ENCODE measurements around the gene CCDC171.

CCDC171 gene

GRCh38 chr9:16001856-16002255 lies 449.0 kb downstream of the CCDC171 start:
- no peak for DNase-seq (ENCODE audit: low spot score)

GRCh38 chr9:16002816-16003215 lies 450.0 kb downstream of the CCDC171 start:
- DNase-seq (ENCODE audit: low spot score), result no peak

DNA sequence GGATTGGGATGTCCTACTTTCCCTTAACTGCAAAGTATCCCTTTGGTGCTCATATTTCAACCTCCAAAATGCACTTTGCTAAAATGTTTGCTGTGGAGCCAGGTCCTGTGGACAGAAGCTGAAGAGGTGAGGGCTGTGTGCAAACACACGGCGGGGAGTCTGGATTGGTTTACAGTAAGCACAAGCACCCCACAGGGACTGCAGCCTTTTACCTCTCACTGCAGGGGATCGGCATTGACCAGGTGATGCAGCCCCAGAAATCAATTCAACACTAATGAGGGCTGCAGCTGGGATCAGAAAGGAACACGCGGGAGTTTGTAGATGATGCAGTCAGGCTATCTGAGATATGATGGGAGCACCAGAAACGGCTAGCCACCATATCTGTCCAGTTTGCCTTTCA lies 450.9 kb downstream of the CCDC171 start:
- DNase-seq (ENCODE audit: low spot score), result no peak

DNA sequence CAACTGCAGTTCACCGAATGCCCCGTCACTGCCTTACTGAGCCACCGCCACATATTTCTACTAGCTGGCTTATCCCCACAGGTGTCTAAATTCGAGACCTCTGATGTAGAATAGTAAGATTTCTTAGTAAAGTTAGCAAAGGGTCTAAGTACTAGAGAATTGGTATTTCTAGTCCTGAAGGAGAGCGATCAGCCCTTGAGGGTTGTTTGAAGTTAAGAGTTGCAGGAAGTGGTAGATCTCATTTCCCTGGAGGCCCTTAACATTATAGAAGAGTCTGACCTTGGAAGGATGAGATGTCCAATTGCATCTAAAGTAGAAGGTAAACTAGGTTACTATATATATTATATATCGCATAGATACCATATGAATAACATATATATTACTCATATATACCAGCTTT lies 451.8 kb downstream of the CCDC171 start:
- DNase-seq (ENCODE audit: low spot score), result no peak

- no peak for DNase-seq (ENCODE audit: low spot score)
Measured at GRCh38 chr9:16010221-16010620, 457.4 kb downstream of the CCDC171 start.

GRCh38 chr9:16012621-16013020 lies 459.8 kb downstream of the CCDC171 start:
- no peak for DNase-seq (ENCODE audit: low spot score)

- DNase-seq (ENCODE audit: low spot score), result no peak
Measured at GRCh38 chr9:16013366-16013765, 460.5 kb downstream of the CCDC171 start.

DNA sequence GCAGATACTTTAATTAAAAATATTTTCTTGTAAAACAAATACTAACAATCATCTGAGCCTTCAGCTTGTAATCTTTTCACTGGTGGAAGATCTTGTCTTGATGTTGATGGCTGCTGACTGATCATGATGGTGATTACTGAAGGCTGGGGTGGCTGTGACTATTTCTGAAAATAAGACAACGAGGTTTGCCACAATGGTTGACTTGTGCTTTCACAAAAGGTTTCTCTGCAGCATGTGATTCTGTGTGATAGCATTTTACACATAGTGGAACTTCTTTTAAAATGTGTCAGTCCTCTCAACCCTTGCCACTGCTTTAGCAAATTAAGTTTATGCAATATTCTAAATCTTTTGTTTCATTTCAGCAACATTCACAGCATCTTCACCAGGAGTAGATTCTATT lies 461.0 kb downstream of the CCDC171 start:
- DNase-seq (ENCODE audit: low spot score), result no peak

- no peak for DNase-seq (ENCODE audit: low spot score)
Measured at GRCh38 chr9:16022228-16022627, 469.4 kb downstream of the CCDC171 start.

DNA sequence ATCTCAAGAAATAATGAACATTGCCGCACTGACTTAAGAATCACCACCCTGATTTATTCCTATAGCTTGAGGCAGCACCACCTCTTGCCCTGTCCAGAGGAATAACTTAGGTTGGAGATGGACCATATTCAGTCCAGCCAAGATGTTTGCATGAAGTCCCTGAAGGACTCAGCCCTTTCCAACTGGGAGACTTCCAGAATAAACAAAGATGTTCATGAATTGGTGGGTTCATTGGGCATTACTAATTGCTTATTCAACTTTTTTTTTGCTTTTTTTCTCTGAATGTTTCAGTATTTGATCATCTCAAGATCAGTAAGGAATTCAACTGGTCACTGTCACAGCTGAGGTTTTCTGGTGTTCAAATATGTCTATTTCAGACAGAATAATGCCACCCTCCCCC lies 470.6 kb downstream of the CCDC171 start:
- no peak for DNase-seq (ENCODE audit: low spot score)

Measured in HuH-7.5 (cell line).